Transverse colon (tissue), 3 donors: ENCODE results near the gene RNLS.

Experiments
- CTCF ChIP-seq, 5 experiments: fragments of 200-600 bp in 3 of 5; fragments of 450-650 bp in 2 of 5; sonication (generic) in 3 of 5; IDR thresholded peaks; 1 replicate in 2 of 5; 2 replicates in 3 of 5; pipeline ENCODE4 v1.5.1; 2016 to 2017; ENCODE audit warnings: antibody characterized with exemption in 5 of 5, inconsistent platforms in 3 of 5, mild to moderate bottlenecking in 2 of 5, moderate library complexity in 1 of 5
- POLR2A ChIP-seq: fragments of 450-650 bp; IDR thresholded peaks from one replicate; pipeline ENCODE4 v1.6.1; 2016; ENCODE audit warnings: antibody characterized with exemption, mild to moderate bottlenecking, moderate library complexity

GRCh38 chr10:88259381-88259780 lies 323.7 kb downstream of the RNLS start:
- TF ChIP-seq POLR2A, result no peak
- TF ChIP-seq CTCF (IDR thresholded peaks at IDR 0.05), result no peak
